D721Med (cell line): ENCODE measurements around the gene CDC27.
"Not testable (repeated sequence)": the region's sequence is repeated elsewhere in the genome, so short reads cannot be mapped to it uniquely, and the experiment has no call there.

Experiments
- DNase-seq: peaks from one replicate; pipeline ENCODE4 v3.0.0; 2011; ENCODE audit warnings: low spot score; ENCODE audit not compliant: insufficient read length
- FAIRE-seq: peaks from 2 replicates; lab custom pipeline; 2011; peaks lifted over from hg19 to GRCh38; lab: Jason Lieb, UNC
- TF ChIP-seq, protein P1 (sequence below): IDR thresholded peaks from 2 replicates; pipeline ENCODE4 v1.5.1; 2012; ENCODE audit warnings: mild to moderate bottlenecking, control low read depth; ENCODE audit not compliant: insufficient read depth; ENCODE audit errors: missing control alignments

Gene CDC27

GRCh38 chr17:47225436-47225858 is 36.4 kb upstream of the CDC27 start:
- DNase-seq: no peak
- TF ChIP-seq, protein P1, sequence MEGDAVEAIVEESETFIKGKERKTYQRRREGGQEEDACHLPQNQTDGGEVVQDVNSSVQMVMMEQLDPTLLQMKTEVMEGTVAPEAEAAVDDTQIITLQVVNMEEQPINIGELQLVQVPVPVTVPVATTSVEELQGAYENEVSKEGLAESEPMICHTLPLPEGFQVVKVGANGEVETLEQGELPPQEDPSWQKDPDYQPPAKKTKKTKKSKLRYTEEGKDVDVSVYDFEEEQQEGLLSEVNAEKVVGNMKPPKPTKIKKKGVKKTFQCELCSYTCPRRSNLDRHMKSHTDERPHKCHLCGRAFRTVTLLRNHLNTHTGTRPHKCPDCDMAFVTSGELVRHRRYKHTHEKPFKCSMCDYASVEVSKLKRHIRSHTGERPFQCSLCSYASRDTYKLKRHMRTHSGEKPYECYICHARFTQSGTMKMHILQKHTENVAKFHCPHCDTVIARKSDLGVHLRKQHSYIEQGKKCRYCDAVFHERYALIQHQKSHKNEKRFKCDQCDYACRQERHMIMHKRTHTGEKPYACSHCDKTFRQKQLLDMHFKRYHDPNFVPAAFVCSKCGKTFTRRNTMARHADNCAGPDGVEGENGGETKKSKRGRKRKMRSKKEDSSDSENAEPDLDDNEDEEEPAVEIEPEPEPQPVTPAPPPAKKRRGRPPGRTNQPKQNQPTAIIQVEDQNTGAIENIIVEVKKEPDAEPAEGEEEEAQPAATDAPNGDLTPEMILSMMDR: no peak
- FAIRE-seq: no peak

DNA sequence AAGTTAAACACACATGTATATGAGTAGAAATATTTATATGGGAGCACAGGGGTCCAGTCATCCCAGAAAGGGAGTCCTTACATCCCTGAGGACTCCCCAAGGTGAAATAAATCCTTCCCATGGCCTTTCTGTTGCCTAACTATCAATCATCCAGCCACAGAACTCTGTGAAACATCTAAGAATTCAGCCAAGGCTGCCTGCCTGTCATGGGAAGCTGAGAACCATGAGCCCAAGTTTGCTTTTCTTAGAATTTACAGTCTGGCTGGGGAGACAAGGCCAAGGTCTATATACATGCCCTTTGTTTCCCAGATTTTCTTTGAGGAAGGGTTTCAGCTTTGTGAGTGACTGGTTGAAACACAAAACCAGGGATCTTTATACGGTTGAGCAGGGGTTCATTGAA is 35.9 kb upstream of the CDC27 start:
- FAIRE-seq: no peak
- no peak for DNase-seq

DNA sequence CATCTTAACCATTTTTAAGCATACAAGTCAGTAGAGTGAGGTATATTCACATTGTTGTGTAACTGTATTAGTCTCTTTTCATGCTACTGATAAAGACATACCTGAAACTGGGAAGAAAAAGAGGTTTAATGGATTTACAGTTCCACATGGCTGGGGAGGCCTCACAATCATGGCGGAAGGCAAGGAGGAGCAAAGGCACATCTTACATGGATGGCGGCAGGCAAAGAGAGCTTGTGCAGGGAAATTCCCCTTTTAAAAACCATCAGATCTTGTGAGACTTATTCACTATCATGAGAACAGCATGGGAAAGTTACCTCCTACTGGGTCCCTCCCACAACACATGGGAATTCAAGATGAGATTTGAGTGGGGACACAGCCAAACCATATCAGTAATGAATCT is 35.0 kb upstream of the CDC27 start:
- not testable (repeated sequence) for FAIRE-seq, DNase-seq

More for the DNA sequence above, 35.9 kb upstream of the CDC27 start:
- TF ChIP-seq, protein P1: no peak

- DNase-seq (no peak), FAIRE-seq (no peak)
- TF ChIP-seq, protein P1: no peak
Observed at GRCh38 chr17:47223460-47223859, 34.4 kb upstream of the CDC27 start.

- FAIRE-seq (no peak), DNase-seq (no peak)
- TF ChIP-seq, protein P1: no peak
Observed at GRCh38 chr17:47223007-47223406, 33.9 kb upstream of the CDC27 start.

DNA sequence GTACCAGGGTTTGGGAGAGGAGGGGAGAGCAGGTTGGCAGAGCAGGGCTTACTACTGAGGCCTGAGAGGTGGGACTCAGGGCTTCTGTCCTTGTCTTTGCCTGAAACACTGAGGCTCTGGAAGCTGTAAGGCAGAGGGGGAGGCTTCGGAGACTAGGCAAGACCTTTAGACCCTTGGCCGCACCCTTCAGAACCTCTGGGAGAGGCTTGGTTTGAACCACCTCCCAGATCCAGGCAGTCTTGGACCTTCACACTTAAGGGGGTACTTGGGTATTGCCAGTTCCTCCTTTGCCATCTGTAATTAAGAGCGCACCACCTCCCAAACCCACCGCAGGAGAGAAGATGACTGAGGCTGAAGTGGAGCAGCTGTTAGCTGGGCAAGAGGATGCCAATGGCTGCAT is 33.0 kb upstream of the CDC27 start:
- no peak for FAIRE-seq

DNA sequence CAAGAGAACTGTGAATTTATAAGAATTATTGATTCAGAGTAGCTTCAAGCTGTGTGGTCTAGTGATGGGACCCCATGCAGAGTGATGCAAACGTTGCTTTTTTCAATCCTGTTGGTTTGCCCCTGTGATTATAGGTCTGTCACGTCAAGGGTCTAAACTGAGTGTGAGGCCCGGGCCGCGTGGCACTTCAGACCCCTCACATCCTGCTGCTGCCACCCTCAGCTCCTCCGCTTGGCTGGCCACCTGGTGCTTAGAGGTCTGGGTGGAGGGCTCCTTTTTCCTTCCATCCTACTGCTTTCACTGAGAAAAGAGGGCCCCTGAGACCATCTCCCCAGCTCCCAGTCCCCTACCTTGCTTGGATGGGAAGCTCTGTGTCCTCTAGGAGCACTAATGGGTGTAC is 32.1 kb upstream of the CDC27 start:
- TF ChIP-seq, protein P1: no peak
- DNase-seq (no peak), FAIRE-seq (no peak)

More for the DNA sequence above, 33.0 kb upstream of the CDC27 start:
- no peak for DNase-seq
- TF ChIP-seq, protein P1: no peak

DNA sequence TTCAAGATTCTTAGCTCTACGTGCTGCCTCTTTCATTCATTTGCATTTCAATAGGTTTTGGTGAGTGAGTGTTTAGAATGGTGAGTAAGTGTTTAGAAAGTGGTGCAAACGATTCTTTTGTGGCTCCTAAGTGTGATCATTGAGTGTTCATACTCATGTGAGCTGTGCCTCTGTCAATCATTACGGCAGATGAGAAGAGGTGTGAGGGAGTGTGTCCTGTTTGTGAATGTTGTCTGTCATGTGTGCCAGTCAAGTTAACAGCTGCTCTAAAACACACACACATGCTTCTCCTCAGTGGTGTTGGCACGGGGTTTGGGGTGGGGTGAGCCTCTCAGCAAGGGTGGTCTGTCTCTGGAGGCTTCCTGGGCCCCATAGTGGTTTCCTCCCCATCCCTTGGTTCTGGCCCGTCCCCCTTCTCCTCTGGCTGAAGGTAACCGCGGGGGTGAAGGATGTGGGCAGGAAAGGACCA is 31.5 kb upstream of the CDC27 start:
- DNase-seq (no peak), FAIRE-seq (no peak)
- TF ChIP-seq, protein P1: no peak
